BJ (cell line): ENCODE results near the gene KCNJ18. TPM values are rescaled to one million over a fixed set of nuclear protein-coding genes. Genes with fewer than 3 reads are reported as not detected.
"Not testable (repeated sequence)": the region's sequence is repeated elsewhere in the genome, so short reads cannot be mapped to it uniquely, and the experiment has no call there.

Experiments
- CTCF ChIA-PET: fragments of 350-600 bp; formaldehyde crosslinking; extraction: SDS; loops from one replicate; lab custom pipeline; 2021; ENCODE audit warnings: antibody characterized with exemption, inconsistent platforms; lab: Yijun Ruan, JAX
- POLR2A ChIA-PET: fragments of 300-600 bp; sonication (Branson Sonifier 250); formaldehyde crosslinking; extraction: SDS; loops from one replicate; lab custom pipeline; 2021; ENCODE audit warnings: antibody characterized with exemption; lab: Charles Lee
- DNase-seq: peaks from one replicate; pipeline ENCODE4 v3.0.0-alpha.2; 2011; ENCODE audit warnings: low read depth
- H3K27me3 ChIP-seq: 2 replicates; pipeline ENCODE4 v1.6.0; 2011; ENCODE audit warnings: low read length; ENCODE audit not compliant: control insufficient read depth, insufficient read depth
- H3K36me3 ChIP-seq: 2 replicates; pipeline ENCODE4 v1.5.1; 2011; ENCODE audit warnings: low read length; ENCODE audit not compliant: control insufficient read depth, insufficient read depth
- H3K4me3 ChIP-seq: 2 replicates; pipeline ENCODE4 v1.5.1; 2011; ENCODE audit warnings: low read depth, mild to moderate bottlenecking, control low read depth, low read length
- CTCF ChIP-seq: IDR thresholded peaks from 2 replicates; pipeline ENCODE4 v1.5.1; 2011; ENCODE audit warnings: low read depth, mild to moderate bottlenecking, control low read depth, inconsistent platforms, low read length, moderate library complexity; ENCODE audit not compliant: insufficient read depth
- polyA plus RNA-seq: library from polyadenylated mRNA; depleted of rRNA; stranded (reverse); fragments of >200 nt; gene quantifications from 2 replicates; pipeline ENCODE4 v1.2.3, GENCODE V29; 2011

Gene KCNJ18
- polyA plus RNA-seq, 1 experiment: not detected

GRCh38 chr17:21724216-21725006 is 32.1 kb downstream of the KCNJ18 start:
- H3K27me3 ChIP-seq, POLR2A ChIA-PET, H3K4me3 ChIP-seq, CTCF ChIA-PET, H3K36me3 ChIP-seq, DNase-seq: not testable (repeated sequence)

GRCh38 chr17:21731076-21731475 is 38.8 kb downstream of the KCNJ18 start:
- H3K36me3 ChIP-seq, CTCF ChIA-PET, POLR2A ChIA-PET, H3K27me3 ChIP-seq, DNase-seq, H3K4me3 ChIP-seq: not testable (repeated sequence)

- POLR2A ChIA-PET, H3K27me3 ChIP-seq, DNase-seq, CTCF ChIA-PET, H3K4me3 ChIP-seq, H3K36me3 ChIP-seq: not testable (repeated sequence)
These were observed 41.6 kb downstream of the KCNJ18 start for GRCh38 chr17:21733931-21734330.

- H3K36me3 ChIP-seq, H3K27me3 ChIP-seq, DNase-seq, H3K4me3 ChIP-seq, CTCF ChIA-PET, POLR2A ChIA-PET: not testable (repeated sequence)
- TF ChIP-seq CTCF: peak; percentile 6; the same call in 1 of the 2 replicates
These were observed 43.5 kb downstream of the KCNJ18 start for GRCh38 chr17:21735814-21736213.

- H3K4me3 ChIP-seq, CTCF ChIA-PET, H3K36me3 ChIP-seq, POLR2A ChIA-PET, H3K27me3 ChIP-seq, DNase-seq: not testable (repeated sequence)
These were observed 44.8 kb downstream of the KCNJ18 start for GRCh38 chr17:21737015-21737580.

- H3K36me3 ChIP-seq, POLR2A ChIA-PET, H3K4me3 ChIP-seq, H3K27me3 ChIP-seq, CTCF ChIA-PET, DNase-seq: not testable (repeated sequence)
These were observed 45.9 kb downstream of the KCNJ18 start for GRCh38 chr17:21738241-21738640.

- H3K36me3 ChIP-seq, DNase-seq, H3K4me3 ChIP-seq, CTCF ChIA-PET, POLR2A ChIA-PET, H3K27me3 ChIP-seq: not testable (repeated sequence)
These were observed 46.7 kb downstream of the KCNJ18 start for GRCh38 chr17:21738877-21739474.

GRCh38 chr17:21739485-21739884 is 47.2 kb downstream of the KCNJ18 start:
- DNase-seq, H3K36me3 ChIP-seq, CTCF ChIA-PET, H3K4me3 ChIP-seq, POLR2A ChIA-PET, H3K27me3 ChIP-seq: not testable (repeated sequence)

GRCh38 chr17:21740836-21741235 is 48.5 kb downstream of the KCNJ18 start:
- DNase-seq, H3K36me3 ChIP-seq, H3K27me3 ChIP-seq, CTCF ChIA-PET, H3K4me3 ChIP-seq, POLR2A ChIA-PET: not testable (repeated sequence)

GRCh38 chr17:21741520-21741919 is 49.2 kb downstream of the KCNJ18 start:
- H3K4me3 ChIP-seq, POLR2A ChIA-PET, CTCF ChIA-PET: not testable (repeated sequence)

More at GRCh38 chr17:21741520-21741919, 49.2 kb downstream of the KCNJ18 start:
- not testable (repeated sequence) for H3K36me3 ChIP-seq, DNase-seq, H3K27me3 ChIP-seq
